IMR-90 (cell line): ENCODE data around the gene MROH2A. TPM values are rescaled to one million over a fixed set of nuclear protein-coding genes. Genes with fewer than 3 reads are reported as not detected.

ENCODE experiments used
- ATAC-seq: fragments of 200-7000 bp; cut with Tn5 transposase; 2 replicates; pipeline ENCODE4 v1.9.1; 2020; ENCODE audit warnings: low read depth, mild to moderate bottlenecking, moderate library complexity
- BruUV-seq: library from RNA; stranded (reverse); fragments of 400-500 nt; replicated peaks from 2 replicates; lab custom pipeline; 2021; lab: Mats Ljungman, UMichigan
- CTCF ChIA-PET: fragments of 300-600 bp; formaldehyde crosslinking; extraction: SDS; loops from one replicate; lab custom pipeline; 2021; ENCODE audit warnings: antibody characterized with exemption; lab: Yijun Ruan, JAX
- POLR2A ChIA-PET: fragments of 300-600 bp; sonication (Branson Sonifier 250); formaldehyde crosslinking; loops from one replicate; lab custom pipeline; 2022; ENCODE audit warnings: antibody characterized with exemption; ENCODE audit not compliant: unreplicated experiment; lab: Charles Lee
- DNase-seq: peaks from one replicate; pipeline ENCODE4 v3.0.0; 2013
- H2AFZ ChIP-seq: replicated peaks from 2 replicates; pipeline ENCODE3; 2013; ENCODE audit warnings: low read length, mild to moderate bottlenecking; ENCODE audit not compliant: poor library complexity
- H2AK5ac ChIP-seq: 2 replicates; pipeline ENCODE4 v1.6.1; 2013; ENCODE audit warnings: low read depth, low read length, inconsistent platforms
- H2AK9ac ChIP-seq: replicated peaks from 2 replicates; pipeline ENCODE3; 2013; ENCODE audit warnings: mild to moderate bottlenecking, low read depth, low read length, moderate library complexity; ENCODE audit not compliant: poor library complexity
- H2BK120ac ChIP-seq: 2 replicates; pipeline ENCODE4 v1.6.1; 2013; ENCODE audit warnings: low read depth, low read length, inconsistent platforms
- H2BK15ac ChIP-seq: 3 replicates; pipeline ENCODE4 v1.6.1; 2013; ENCODE audit warnings: low read depth, low read length, inconsistent platforms
- H2BK20ac ChIP-seq: 2 replicates; pipeline ENCODE4 v1.6.1; 2013; ENCODE audit warnings: low read depth, mild to moderate bottlenecking, inconsistent platforms, low read length, moderate library complexity
- H2BK5ac ChIP-seq: 2 replicates; pipeline ENCODE4 v1.6.1; 2013; ENCODE audit warnings: mild to moderate bottlenecking, low read depth, low read length, inconsistent platforms; ENCODE audit not compliant: poor library complexity, severe bottlenecking
- H3K14ac ChIP-seq: replicated peaks from 2 replicates; pipeline ENCODE4 v1.6.1; 2013; ENCODE audit warnings: low read depth, low read length, inconsistent platforms
- H3K18ac ChIP-seq: 2 replicates; pipeline ENCODE4 v1.6.1; 2013; ENCODE audit warnings: low read depth, low read length, control low read depth
- H3K23ac ChIP-seq: 2 replicates; pipeline ENCODE4 v1.6.1; 2013; ENCODE audit warnings: low read depth, low read length, inconsistent platforms
- H3K27ac ChIP-seq: 2 replicates; pipeline ENCODE4 v1.5.1; 2013; ENCODE audit warnings: mild to moderate bottlenecking, control low read depth, low read length; ENCODE audit not compliant: insufficient read depth
- H3K27me3 ChIP-seq: 2 replicates; pipeline ENCODE4 v1.6.1; 2013; ENCODE audit warnings: low read length; ENCODE audit not compliant: control insufficient read depth, insufficient read depth
- H3K36me3 ChIP-seq: 2 replicates; pipeline ENCODE4 v1.6.1; 2013; ENCODE audit warnings: low read length, mixed read lengths; ENCODE audit not compliant: control insufficient read depth, insufficient read depth
- H3K4ac ChIP-seq: 2 replicates; pipeline ENCODE4 v1.6.1; 2013; ENCODE audit warnings: low read depth, low read length, inconsistent platforms
- H3K4me1 ChIP-seq: 2 replicates; pipeline ENCODE4 v1.6.1; 2013; ENCODE audit warnings: low read length, mixed read lengths; ENCODE audit not compliant: control insufficient read depth, insufficient read depth
- H3K4me2 ChIP-seq: 2 replicates; pipeline ENCODE4 v1.6.1; 2013; ENCODE audit warnings: low read depth, mild to moderate bottlenecking, control low read depth, low read length, moderate library complexity
- H3K4me3 ChIP-seq: 2 replicates; pipeline ENCODE4 v1.5.1; 2013; ENCODE audit warnings: low read depth, mild to moderate bottlenecking, control low read depth, low read length, moderate library complexity; ENCODE audit not compliant: insufficient read depth
- H3K56ac ChIP-seq: 2 replicates; pipeline ENCODE4 v1.6.1; 2013; ENCODE audit warnings: low read length, inconsistent platforms; ENCODE audit not compliant: insufficient read depth; ENCODE audit errors: extremely low read depth
- H3K79me1 ChIP-seq, 2 experiments: 2 replicates each; pipeline ENCODE4 v1.6.1; 2013; ENCODE audit warnings: low read length in 2 of 2, inconsistent platforms in 1 of 2, low read depth in 1 of 2
- H3K9ac ChIP-seq: 2 replicates; pipeline ENCODE4 v1.6.1; 2013; ENCODE audit warnings: low read depth, low read length, control low read depth
- H3K9me1 ChIP-seq: 2 replicates; pipeline ENCODE4 v1.6.1; 2013; ENCODE audit warnings: low read length, inconsistent platforms; ENCODE audit not compliant: insufficient read depth
- H3K9me3 ChIP-seq: 2 replicates; pipeline ENCODE4 v1.6.1; 2013; ENCODE audit warnings: low read length; ENCODE audit not compliant: control insufficient read depth, insufficient read depth
- H4K20me1 ChIP-seq: 2 replicates; pipeline ENCODE4 v1.6.1; 2013; ENCODE audit warnings: low read length, inconsistent platforms; ENCODE audit not compliant: insufficient read depth
- H4K5ac ChIP-seq: 2 replicates; pipeline ENCODE4 v1.6.1; 2013; ENCODE audit warnings: mild to moderate bottlenecking, low read depth, low read length, control low read depth
- H4K8ac ChIP-seq, 2 experiments: 2 replicates each; pipeline ENCODE4 v1.6.1; 2013; ENCODE audit warnings: low read depth in 2 of 2, low read length in 2 of 2, control low read depth in 1 of 2, inconsistent platforms in 1 of 2
- H4K91ac ChIP-seq: 2 replicates; pipeline ENCODE4 v1.6.1; 2013; ENCODE audit warnings: low read depth, low read length, inconsistent platforms; ENCODE audit not compliant: insufficient read depth
- BHLHE40 ChIP-seq: fragments of 150-350 bp; IDR thresholded peaks from 2 replicates; pipeline ENCODE4 v1.6.1; 2016; ENCODE audit warnings: mild to moderate bottlenecking, low read depth, low read length
- CEBPB ChIP-seq: IDR thresholded peaks from 2 replicates; pipeline ENCODE4 v1.6.1; 2012; ENCODE audit warnings: low read depth, low read length, improper control_type of control experiment
- CHD1 ChIP-seq: IDR thresholded peaks from 2 replicates; pipeline ENCODE4 v1.6.1; 2012; ENCODE audit warnings: low read depth, low read length, improper control_type of control experiment
- ELK1 ChIP-seq: fragments of 150-350 bp; IDR thresholded peaks from 2 replicates; pipeline ENCODE4 v1.6.1; 2016; ENCODE audit warnings: low read depth, mild to moderate bottlenecking, low read length, moderate library complexity, borderline replicate concordance
- FOS ChIP-seq: fragments of 150-350 bp; IDR thresholded peaks from 2 replicates; pipeline ENCODE4 v1.6.1; 2016; ENCODE audit warnings: low read depth, low read length
- MAFK ChIP-seq: IDR thresholded peaks from 2 replicates; pipeline ENCODE4 v1.6.1; 2012; ENCODE audit warnings: low read depth, low read length, improper control_type of control experiment
- MAZ ChIP-seq: IDR thresholded peaks from 2 replicates; pipeline ENCODE4 v1.6.1; 2012; ENCODE audit warnings: low read depth, mild to moderate bottlenecking, low read length, improper control_type of control experiment, moderate library complexity, borderline replicate concordance
- MXI1 ChIP-seq: IDR thresholded peaks from 2 replicates; pipeline ENCODE4 v1.6.1; 2012; ENCODE audit warnings: low read depth, mild to moderate bottlenecking, low read length, moderate library complexity, borderline replicate concordance
- NFE2L2 ChIP-seq: fragments of 150-350 bp; IDR thresholded peaks from 2 replicates; pipeline ENCODE4 v1.6.1; 2016; ENCODE audit warnings: low read depth, mild to moderate bottlenecking, low read length
- POLR2A ChIP-seq: IDR thresholded peaks from 2 replicates; pipeline ENCODE4 v1.6.1; 2012; ENCODE audit warnings: mild to moderate bottlenecking, low read depth, low read length
- RAD21 ChIP-seq: IDR thresholded peaks from 2 replicates; pipeline ENCODE4 v1.6.1; 2012; ENCODE audit warnings: low read length, improper control_type of control experiment
- RCOR1 ChIP-seq: IDR thresholded peaks from 2 replicates; pipeline ENCODE4 v1.6.1; 2012; ENCODE audit warnings: mild to moderate bottlenecking, low read length, improper control_type of control experiment; ENCODE audit not compliant: insufficient replicate concordance
- RFX5 ChIP-seq: IDR thresholded peaks from 2 replicates; pipeline ENCODE4 v1.8.0; 2012; ENCODE audit warnings: low read depth, mild to moderate bottlenecking, low read length, moderate library complexity
- SMC3 ChIP-seq: fragments of 150-350 bp; IDR thresholded peaks from 2 replicates; pipeline ENCODE4 v1.6.1; 2016; ENCODE audit warnings: low read depth, mild to moderate bottlenecking, antibody characterized with exemption, low read length, moderate library complexity
- USF2 ChIP-seq: fragments of 150-350 bp; IDR thresholded peaks from 2 replicates; pipeline ENCODE4 v1.6.1; 2017; ENCODE audit warnings: mild to moderate bottlenecking, antibody characterized with exemption, low read length, low read depth
- WGBS, 2 experiments: methylation state at CpG; one replicate each; pipeline versions ENCODE4 v1.1.5 to v1.1.7; 2013; ENCODE audit warnings: missing lambda C conversion rate in 2 of 2; ENCODE audit not compliant: insufficient read length in 1 of 2; ENCODE audit errors: extremely low coverage in 2 of 2; 5-methylcytosine and 5-hydroxymethylcytosine counted together
- dilution Hi-C: fragments of 300-500 bp; cut with HindIII; formaldehyde crosslinking; loops from one replicate; pipeline ENCODE4 v1.14.3; 2018; ENCODE audit warnings: low sequenced_read_pairs; ENCODE audit not compliant: unreplicated experiment
- in situ Hi-C: fragments of 300-500 bp; cut with MboI; formaldehyde crosslinking; loops from 3 replicates; pipeline ENCODE4 v1.14.3; 2019; ENCODE audit warnings: low sequenced_read_pairs, inconsistent platforms, mixed read lengths
- intact Hi-C: fragments of 100-400 bp; cut with micrococcal nuclease; formaldehyde crosslinking; loops from 2 replicates; pipeline ENCODE4 v1.10.0; 2022
- polyA plus RNA-seq, 3 experiments: library from polyadenylated mRNA; depleted of rRNA; stranded (reverse); fragments of >200 nt; gene quantifications; 2 replicates each; pipeline ENCODE4 v1.2.3, GENCODE V29; 2012; ENCODE audit warnings: low replicate concordance in 1 of 3
- total RNA-seq: library from RNA; depleted of rRNA; stranded (reverse); fragments of >200 nt; gene quantifications from 2 replicates; pipeline ENCODE4 v1.2.3, GENCODE V29; 2012
- TF ChIP-seq, protein P1 (sequence below): conservative IDR thresholded peaks from 2 replicates; pipeline ENCODE4 v1.5.1; 2012; ENCODE audit warnings: mild to moderate bottlenecking, low read depth, low read length, improper control_type of control experiment

MROH2A gene
- total and polyA plus RNA-seq, 2 of the 4 experiments (the other 2 are of a cell fraction) = not detected

GRCh38 chr2:233838251-233838650 lies 60.1 kb downstream of the MROH2A start:
- H2AK5ac ChIP-seq = no peak overlapping the region
- H2BK20ac ChIP-seq = no peak overlapping the region
- no peak overlapping the region for H3K56ac ChIP-seq
- WGBS, 2 experiments = 100% methylated on average over 3 of the region's 7 CpGs; no CpG with 5 or more reads in 1 of the 2 experiments
- no peak overlapping the region for H3K9ac ChIP-seq
- in situ Hi-C loops = loop anchor here (25.0 kb wide), 1 partner anchor 376 kb away; no protein-coding TSS in a partner anchor
- peaks cover 24% of the 10 kb centered on the region for H4K20me1 ChIP-seq
- peak overlapping the region; percentile 67 for H2AK9ac ChIP-seq
- H4K5ac ChIP-seq = no peak overlapping the region
- H3K4ac ChIP-seq = no peak overlapping the region
- H3K4me3 ChIP-seq = no peak overlapping the region
- no peak for DNase-seq
- H3K9me3 ChIP-seq = no peaks in the 10 kb centered on the region
- H3K14ac ChIP-seq = no peak overlapping the region
- no peak overlapping the region for H3K23ac ChIP-seq
- H3K18ac ChIP-seq = no peak overlapping the region
- dilution Hi-C loops = no loop called here
- no peak overlapping the region for H3K27ac ChIP-seq
- POLR2A ChIA-PET = no interaction called here
- peak overlapping the region in 1 of 2 experiments; percentile 17; a peak in 1 of 4 replicates for H4K8ac ChIP-seq
- H2BK15ac ChIP-seq = no peak overlapping the region
- no peak overlapping the region for H2BK5ac ChIP-seq
- H3K4me1 ChIP-seq = peaks cover 2% of the 10 kb centered on the region; the same call in 1 of the 2 replicates
- peaks cover 13% of the 10 kb centered on the region for H3K36me3 ChIP-seq
- H3K79me1 ChIP-seq = peaks cover 46 to 67% of the 10 kb centered on the region in 2 experiments
- no peaks in the 10 kb centered on the region for H3K27me3 ChIP-seq
- H2AFZ ChIP-seq = peak overlapping the region; percentile 40
- TF ChIP-seq RFX5 = no peak
- TF ChIP-seq SMC3 = no peak
- no peak for TF ChIP-seq USF2
- no peak for TF ChIP-seq MXI1
- TF ChIP-seq MAFK = no peak
- no peak for TF ChIP-seq MAZ
- no peak for TF ChIP-seq RAD21
- TF ChIP-seq RCOR1 = no peak
- no peak for TF ChIP-seq CHD1
- TF ChIP-seq FOS = no peak
- TF ChIP-seq, protein P1, sequence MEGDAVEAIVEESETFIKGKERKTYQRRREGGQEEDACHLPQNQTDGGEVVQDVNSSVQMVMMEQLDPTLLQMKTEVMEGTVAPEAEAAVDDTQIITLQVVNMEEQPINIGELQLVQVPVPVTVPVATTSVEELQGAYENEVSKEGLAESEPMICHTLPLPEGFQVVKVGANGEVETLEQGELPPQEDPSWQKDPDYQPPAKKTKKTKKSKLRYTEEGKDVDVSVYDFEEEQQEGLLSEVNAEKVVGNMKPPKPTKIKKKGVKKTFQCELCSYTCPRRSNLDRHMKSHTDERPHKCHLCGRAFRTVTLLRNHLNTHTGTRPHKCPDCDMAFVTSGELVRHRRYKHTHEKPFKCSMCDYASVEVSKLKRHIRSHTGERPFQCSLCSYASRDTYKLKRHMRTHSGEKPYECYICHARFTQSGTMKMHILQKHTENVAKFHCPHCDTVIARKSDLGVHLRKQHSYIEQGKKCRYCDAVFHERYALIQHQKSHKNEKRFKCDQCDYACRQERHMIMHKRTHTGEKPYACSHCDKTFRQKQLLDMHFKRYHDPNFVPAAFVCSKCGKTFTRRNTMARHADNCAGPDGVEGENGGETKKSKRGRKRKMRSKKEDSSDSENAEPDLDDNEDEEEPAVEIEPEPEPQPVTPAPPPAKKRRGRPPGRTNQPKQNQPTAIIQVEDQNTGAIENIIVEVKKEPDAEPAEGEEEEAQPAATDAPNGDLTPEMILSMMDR = no peak
- TF ChIP-seq POLR2A = no peak
- TF ChIP-seq ELK1 = no peak
- TF ChIP-seq CEBPB = no peak
- no peak for TF ChIP-seq NFE2L2
- TF ChIP-seq BHLHE40 = no peak
- peaks cover 5% of the 10 kb centered on the region for H3K9me1 ChIP-seq
- H2BK120ac ChIP-seq = no peak overlapping the region
- intact Hi-C loops = no loop called here
- ATAC-seq = no peak
- BruUV-seq = no TSS peak
- H3K4me2 ChIP-seq = no peak overlapping the region
- no peak overlapping the region for H4K91ac ChIP-seq
- CTCF ChIA-PET = interaction anchor here (1.2 kb wide), 1 partner anchor 19 kb away, joined by 4 read pairs; no protein-coding TSS in a partner anchor
